Neural cell (in vitro differentiated cells): ENCODE data around the gene MKRN2OS. TPM values are rescaled to one million over a fixed set of nuclear protein-coding genes. Genes with fewer than 3 reads are reported as not detected.
A peak's percentile ranks its signal among the peaks of the same experiment; 100 is the strongest.
"Not testable (repeated sequence)": the region's sequence is repeated elsewhere in the genome, so short reads cannot be mapped to it uniquely, and the experiment has no call there.

Experiments
- H2AFZ ChIP-seq: fragments of 200-600, 300-800 bp; sonication (generic), shearing (Covaris generic); 2 replicates; pipeline ENCODE4 v1.6.0; 2014; ENCODE audit warnings: low read depth, mild to moderate bottlenecking, antibody characterized with exemption, low read length, moderate library complexity
- H3F3A ChIP-seq: fragments of 200-600 bp; shearing (Covaris generic); 2 replicates; pipeline ENCODE4 v1.6.1; 2016; ENCODE audit warnings: mild to moderate bottlenecking, moderate library complexity, mixed read lengths, antibody characterized with exemption, low read length; ENCODE audit not compliant: insufficient read depth, poor library complexity, severe bottlenecking
- H3K27ac ChIP-seq: fragments of 200-600, 300-800 bp; sonication (generic), shearing (Covaris generic); 2 replicates; pipeline ENCODE4 v1.5.1; 2014; ENCODE audit warnings: mild to moderate bottlenecking, low read length, moderate library complexity
- H3K27me3 ChIP-seq: fragments of 300-800, 200-600 bp; sonication (generic), shearing (Covaris generic); 2 replicates; pipeline ENCODE4 v1.6.0; 2014; ENCODE audit warnings: mild to moderate bottlenecking, low read depth, low read length, moderate library complexity; ENCODE audit not compliant: insufficient read depth
- H3K36me3 ChIP-seq: fragments of 300-800, 200-600 bp; sonication (generic), shearing (Covaris generic); 2 replicates; pipeline ENCODE4 v1.5.1; 2014; ENCODE audit warnings: mild to moderate bottlenecking, antibody characterized with exemption, low read length, moderate library complexity; ENCODE audit not compliant: insufficient read depth
- H3K4me2 ChIP-seq: fragments of 300-800, 200-600 bp; sonication (generic), shearing (Covaris generic); 2 replicates; pipeline ENCODE4 v1.6.0; 2014; ENCODE audit warnings: mild to moderate bottlenecking, low read length
- H3K4me3 ChIP-seq: fragments of 300-800, 200-600 bp; sonication (generic), shearing (Covaris generic); 2 replicates; pipeline ENCODE4 v1.5.1; 2014; ENCODE audit warnings: mild to moderate bottlenecking, low read length, moderate library complexity
- H3K79me2 ChIP-seq: fragments of 200-600 bp; shearing (Covaris generic); replicated peaks from 2 replicates; pipeline ENCODE4 v1.6.0; 2014; ENCODE audit warnings: mild to moderate bottlenecking, low read length, moderate library complexity; ENCODE audit not compliant: insufficient read depth
- H3K9ac ChIP-seq: fragments of 300-800, 200-600 bp; sonication (generic), shearing (Covaris generic); 2 replicates; pipeline ENCODE4 v1.6.1; 2016; ENCODE audit warnings: mild to moderate bottlenecking, low read length, mixed read lengths
- H3K9me2 ChIP-seq: fragments of 200-600 bp; shearing (Covaris generic); 2 replicates; pipeline ENCODE4 v1.6.1; 2016; ENCODE audit warnings: mild to moderate bottlenecking, low read length, mixed read lengths; ENCODE audit not compliant: insufficient read depth
- H3K9me3 ChIP-seq: fragments of 200-600, 300-800 bp; sonication (generic), shearing (Covaris generic); 2 replicates; pipeline ENCODE4 v1.6.1; 2016; ENCODE audit warnings: mild to moderate bottlenecking, mixed run types, low read length, moderate library complexity, mixed read lengths
- H4K20me1 ChIP-seq: fragments of 200-600 bp; shearing (Covaris generic); 2 replicates; pipeline ENCODE4 v1.6.1; 2016; ENCODE audit warnings: mild to moderate bottlenecking, mixed run types; ENCODE audit not compliant: insufficient read depth
- CTCF ChIP-seq: fragments of 450-650 bp; IDR thresholded peaks from 2 replicates; pipeline ENCODE4 v1.5.1; 2014; ENCODE audit warnings: antibody characterized with exemption, mild to moderate bottlenecking, moderate library complexity; ENCODE audit not compliant: poor library complexity, severe bottlenecking
- EP300 ChIP-seq: fragments of 450-650 bp; conservative IDR thresholded peaks from 2 replicates; pipeline ENCODE4 v1.6.1; 2014; ENCODE audit warnings: antibody characterized with exemption, mild to moderate bottlenecking, moderate library complexity; ENCODE audit not compliant: poor library complexity, severe bottlenecking
- MXI1 ChIP-seq: fragments of 450-650 bp; conservative IDR thresholded peaks from 2 replicates; pipeline ENCODE4 v1.6.1; 2014; ENCODE audit warnings: antibody characterized with exemption, mild to moderate bottlenecking; ENCODE audit not compliant: poor library complexity, severe bottlenecking
- POLR2AphosphoS5 ChIP-seq: IDR thresholded peaks from 2 replicates; pipeline ENCODE4 v1.6.1; 2012
- RAD21 ChIP-seq: fragments of 450-650 bp; conservative IDR thresholded peaks from 2 replicates; pipeline ENCODE4 v1.6.1; 2014; ENCODE audit warnings: antibody characterized with exemption, mild to moderate bottlenecking, moderate library complexity
- SMC3 ChIP-seq: fragments of 450-650 bp; conservative IDR thresholded peaks from 2 replicates; pipeline ENCODE4 v1.6.1; 2014; ENCODE audit warnings: antibody characterized with exemption, mild to moderate bottlenecking, moderate library complexity; ENCODE audit not compliant: poor library complexity
- polyA plus RNA-seq: library from polyadenylated mRNA; depleted of rRNA; stranded (reverse); fragments of >200 nt; gene quantifications from 2 replicates; pipeline ENCODE4 v1.2.3, GENCODE V29; 2014

MKRN2OS gene
- polyA plus RNA-seq, 1 donor from 2014 or later: 0.36 TPM

DNA sequence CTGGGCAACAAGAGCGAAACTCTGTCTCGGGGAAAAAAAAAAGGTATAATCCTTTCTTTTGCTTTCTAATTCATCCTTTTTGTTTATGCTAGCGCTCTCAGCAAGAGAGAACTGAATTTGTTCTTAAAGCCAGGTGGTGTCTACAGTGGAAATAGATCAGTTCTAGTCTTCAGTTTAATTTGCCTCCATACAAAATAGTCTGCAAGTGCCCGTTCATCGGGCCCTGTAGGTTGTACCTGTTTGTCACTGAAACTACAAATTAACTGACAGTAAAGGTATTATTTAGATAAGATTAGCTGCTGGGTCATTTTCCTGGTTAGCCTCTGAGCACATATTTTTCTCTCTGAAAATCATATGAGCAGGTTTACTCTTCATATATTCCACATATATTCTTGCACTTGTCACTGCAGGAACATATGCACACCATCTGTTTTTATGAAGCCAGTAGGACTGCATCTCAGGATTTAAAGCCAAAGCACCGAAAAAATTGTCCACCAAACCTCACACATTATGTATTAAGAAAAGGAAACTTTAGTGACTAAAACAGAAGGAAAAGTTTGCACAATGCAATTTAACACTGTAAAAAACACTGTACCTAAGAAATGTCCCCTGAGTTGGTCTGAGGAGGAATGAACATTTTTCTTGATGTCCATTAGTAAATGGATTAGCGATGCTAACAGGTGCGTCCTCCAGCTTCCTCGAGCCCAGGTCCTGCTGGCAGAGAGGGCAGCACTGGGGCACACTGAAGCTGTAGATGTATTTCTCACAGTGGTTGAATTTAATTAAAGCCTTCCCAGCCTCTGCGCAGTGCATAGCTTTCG, 437 bp downstream of the MKRN2OS start:
- Histone ChIP-seq H3K9me3 (no peaks in the 10 kb centered on the region), H3K79me2 (no peaks in the 10 kb centered on the region), H3K27ac (no peak overlapping the region), H4K20me1 (no peaks in the 10 kb centered on the region), H2AFZ (no peak overlapping the region), H3K9me2 (no peaks in the 10 kb centered on the region), H3K9ac (no peak overlapping the region), H3K36me3 (no peaks in the 10 kb centered on the region), H3K4me2 (no peak overlapping the region), H3F3A (no peaks in the 10 kb centered on the region), H3K27me3 (no peaks in the 10 kb centered on the region), H3K4me3 (no peak overlapping the region)
- TF ChIP-seq POLR2AphosphoS5: no peak
- no peak for TF ChIP-seq EP300
- no peak for TF ChIP-seq SMC3

- H3K4me2 ChIP-seq, H3K9me3 ChIP-seq, H4K20me1 ChIP-seq: not testable (repeated sequence)
Observed at GRCh38 chr3:12543497-12543896, 1.8 kb downstream of the MKRN2OS start.

GRCh38 chr3:12541625-12542024, 3.7 kb downstream of the MKRN2OS start:
- no peaks in the 10 kb centered on the region for H3K9me2 ChIP-seq
- H3K4me3 ChIP-seq: no peak overlapping the region
- no peaks in the 10 kb centered on the region for H3K36me3 ChIP-seq
- H4K20me1 ChIP-seq: no peaks in the 10 kb centered on the region
- no peak overlapping the region for H3K4me2 ChIP-seq
- no peak overlapping the region for H2AFZ ChIP-seq
- H3F3A ChIP-seq: no peaks in the 10 kb centered on the region
- TF ChIP-seq CTCF: peak; percentile 10
- no peak for TF ChIP-seq MXI1
- H3K27me3 ChIP-seq: no peaks in the 10 kb centered on the region
- H3K27ac ChIP-seq: no peak overlapping the region
- H3K9me3 ChIP-seq: no peaks in the 10 kb centered on the region
- no peaks in the 10 kb centered on the region for H3K79me2 ChIP-seq
- no peak overlapping the region for H3K9ac ChIP-seq

More at GRCh38 chr3:12543497-12543896, 1.8 kb downstream of the MKRN2OS start:
- H3F3A ChIP-seq, H3K36me3 ChIP-seq, H2AFZ ChIP-seq, H3K9me2 ChIP-seq, H3K27me3 ChIP-seq, H3K4me3 ChIP-seq, H3K27ac ChIP-seq, H3K79me2 ChIP-seq, H3K9ac ChIP-seq: not testable (repeated sequence)

- TF ChIP-seq SMC3: no peak
- TF ChIP-seq RAD21: peak; percentile 9
- Histone ChIP-seq H3K4me3 (no peak overlapping the region), H3K79me2 (no peaks in the 10 kb centered on the region), H3K27ac (no peak overlapping the region), H4K20me1 (no peaks in the 10 kb centered on the region), H3K27me3 (no peaks in the 10 kb centered on the region), H3K4me2 (no peak overlapping the region), H3K36me3 (no peaks in the 10 kb centered on the region), H3K9me3 (no peaks in the 10 kb centered on the region), H3K9me2 (no peaks in the 10 kb centered on the region), H3F3A (no peaks in the 10 kb centered on the region), H3K9ac (no peak overlapping the region), H2AFZ (no peak overlapping the region)
Observed at GRCh38 chr3:12536423-12536822, 8.9 kb downstream of the MKRN2OS start.
